MV-4-11 (cell line): ENCODE measurements around the gene C3orf20.
"Not testable (repeated sequence)": the region's sequence is repeated elsewhere in the genome, so short reads cannot be mapped to it uniquely, and the experiment has no call there.

ENCODE experiments used
- DNase-seq: peaks from one replicate; lab custom pipeline; 2025; lab: John Stamatoyannopoulos, UW

C3orf20 gene

GRCh38 chr3:14699643-14700042 is 24.7 kb downstream of the C3orf20 start:
- no peak for DNase-seq

- DNase-seq = no peak
These were observed 25.9 kb downstream of the C3orf20 start for GRCh38 chr3:14700891-14701290.

- DNase-seq = no peak
These were observed 26.7 kb downstream of the C3orf20 start for GRCh38 chr3:14701676-14702075.

- no peak for DNase-seq
These were observed 28.3 kb downstream of the C3orf20 start for GRCh38 chr3:14703128-14703750.

- DNase-seq = no peak
These were observed 28.9 kb downstream of the C3orf20 start for GRCh38 chr3:14703791-14704190.

DNA sequence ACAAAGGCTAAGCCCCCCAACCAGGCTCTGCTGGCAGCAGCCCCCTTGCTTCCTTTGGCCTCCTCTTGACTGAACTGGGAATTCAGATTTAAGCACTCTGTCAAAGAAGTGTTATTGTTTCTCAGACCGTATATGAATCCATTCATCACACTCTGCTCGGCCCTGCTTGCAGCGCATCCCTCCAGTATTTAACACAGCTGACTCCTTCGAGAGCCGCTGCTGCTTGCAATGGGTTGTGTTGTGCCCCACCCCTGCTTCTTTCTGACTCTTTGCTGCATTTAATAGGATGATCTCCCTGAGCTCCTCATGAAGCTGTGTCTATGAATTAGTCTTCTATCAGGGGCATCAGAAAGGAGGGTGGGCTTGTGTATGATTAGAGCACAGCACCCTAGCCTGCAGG is 31.2 kb downstream of the C3orf20 start:
- no peak for DNase-seq

- no peak for DNase-seq
These were observed 41.6 kb downstream of the C3orf20 start for GRCh38 chr3:14716591-14716990.

GRCh38 chr3:14717307-14717706 is 42.4 kb downstream of the C3orf20 start:
- DNase-seq = no peak

DNA sequence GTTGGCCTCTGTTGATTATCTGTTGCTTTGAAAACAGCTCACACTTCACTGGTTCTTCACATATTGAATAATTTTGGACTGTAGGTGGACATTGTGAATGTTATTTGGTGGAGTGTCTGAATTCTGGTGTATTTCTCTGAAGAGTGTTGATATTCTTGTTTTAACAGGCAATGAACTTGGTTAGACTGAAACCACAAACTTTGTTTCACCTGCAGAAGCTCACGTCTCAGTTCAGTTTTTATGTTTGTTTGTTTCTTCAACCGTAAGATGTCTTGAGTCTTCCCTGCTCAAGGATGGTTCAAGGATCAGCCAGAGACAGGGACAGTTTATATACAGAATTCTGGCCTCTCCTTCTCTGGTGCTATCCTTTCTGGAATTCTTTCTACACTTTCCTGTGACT is 43.6 kb downstream of the C3orf20 start:
- no peak for DNase-seq

GRCh38 chr3:14719006-14719405 is 44.1 kb downstream of the C3orf20 start:
- no peak for DNase-seq

DNA sequence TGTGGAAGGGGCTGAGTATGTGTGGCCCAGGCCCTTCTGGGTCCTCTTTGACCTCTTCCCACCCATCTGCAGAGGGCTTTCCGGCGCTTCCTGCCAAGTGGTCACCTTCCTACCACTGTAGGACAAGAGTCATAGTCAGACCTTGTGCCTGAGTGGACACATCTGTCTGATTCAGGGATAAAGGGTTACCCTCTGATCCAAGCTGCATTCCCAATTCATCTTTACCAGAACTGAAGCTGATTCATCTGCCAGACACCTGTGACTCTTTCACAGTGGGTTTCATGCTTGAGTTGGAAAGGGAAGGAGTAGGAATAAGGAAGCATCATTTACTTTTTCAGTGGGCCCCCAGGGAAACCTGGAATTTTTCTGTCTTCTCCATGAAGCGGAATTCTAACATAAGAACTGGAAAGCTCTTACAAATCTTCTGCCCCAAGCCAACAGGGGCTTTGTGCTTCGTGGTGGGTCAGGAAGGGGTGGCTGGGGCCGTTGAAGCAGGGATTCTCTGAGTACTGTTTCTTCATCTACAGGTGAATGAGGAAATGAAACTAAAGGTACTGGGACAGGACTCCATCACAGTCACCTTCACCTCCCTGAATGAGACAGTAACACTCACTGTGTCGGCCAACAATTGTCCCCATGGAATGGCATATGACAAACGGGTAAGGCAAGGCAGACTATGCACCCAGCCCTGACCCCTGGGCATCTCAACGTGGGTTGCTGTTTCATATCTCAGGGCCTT is 46.4 kb downstream of the C3orf20 start:
- no peak for DNase-seq

DNA sequence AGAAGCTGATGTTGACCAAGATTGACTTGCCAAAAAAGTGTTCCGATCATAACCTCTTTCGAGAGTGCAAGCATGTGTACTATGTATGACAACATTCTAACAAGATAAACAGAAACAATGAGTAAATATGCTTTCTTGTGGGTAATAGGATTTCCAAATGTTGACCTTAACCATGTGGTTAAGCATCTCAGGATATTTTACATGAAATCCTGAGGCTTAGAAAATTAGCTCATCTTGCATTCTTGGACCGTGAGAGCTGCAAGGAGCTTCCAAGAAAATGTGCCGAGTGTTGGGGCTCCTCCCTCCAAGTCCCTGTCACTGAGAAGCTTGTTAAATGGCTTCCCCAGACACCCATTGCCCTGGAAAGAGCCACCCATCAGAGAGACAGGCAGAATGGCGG is 50.1 kb downstream of the C3orf20 start:
- peak; percentile 21 for DNase-seq

DNA sequence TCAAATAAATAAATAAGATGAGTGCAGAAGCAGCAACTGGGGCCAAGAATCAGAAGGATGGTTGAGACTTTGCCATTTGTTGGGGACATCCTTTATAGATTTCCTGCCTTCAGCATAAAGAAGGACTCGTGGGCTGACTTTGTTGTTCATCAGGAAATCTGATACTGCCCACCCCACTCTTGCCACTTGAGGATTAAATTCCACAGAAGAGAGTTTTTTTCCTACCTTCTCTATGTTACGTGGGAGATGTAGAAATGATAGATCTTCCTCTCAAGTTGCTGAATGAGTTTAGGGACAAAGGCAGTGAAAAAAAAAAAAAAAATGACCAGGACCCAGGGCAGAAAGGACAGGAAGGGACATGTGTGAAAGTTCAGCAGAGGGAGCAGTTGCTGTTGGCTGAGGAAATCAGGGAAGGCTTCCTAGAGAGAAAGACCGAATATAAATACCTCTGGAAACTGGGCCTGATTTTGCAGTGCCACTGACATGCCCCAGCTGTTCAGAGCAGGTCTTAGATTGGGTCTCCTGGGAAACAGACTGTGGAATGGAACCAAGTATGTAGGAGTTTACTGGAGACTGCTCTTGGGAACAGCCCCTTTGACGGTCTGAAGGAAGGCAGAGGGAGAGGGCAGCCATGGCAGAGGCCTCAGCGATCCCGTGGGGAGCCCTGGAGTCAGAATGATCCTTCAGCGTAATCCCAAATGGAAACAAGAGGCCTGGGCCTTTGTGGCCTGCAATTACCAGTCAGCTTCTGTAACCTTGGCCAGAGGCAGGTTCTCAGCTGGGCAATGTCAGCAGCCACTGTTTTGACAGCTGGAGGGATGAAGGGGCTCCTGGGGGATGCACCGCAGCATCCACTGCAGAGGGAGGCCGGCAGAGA is 50.9 kb downstream of the C3orf20 start:
- no peak for DNase-seq

DNA sequence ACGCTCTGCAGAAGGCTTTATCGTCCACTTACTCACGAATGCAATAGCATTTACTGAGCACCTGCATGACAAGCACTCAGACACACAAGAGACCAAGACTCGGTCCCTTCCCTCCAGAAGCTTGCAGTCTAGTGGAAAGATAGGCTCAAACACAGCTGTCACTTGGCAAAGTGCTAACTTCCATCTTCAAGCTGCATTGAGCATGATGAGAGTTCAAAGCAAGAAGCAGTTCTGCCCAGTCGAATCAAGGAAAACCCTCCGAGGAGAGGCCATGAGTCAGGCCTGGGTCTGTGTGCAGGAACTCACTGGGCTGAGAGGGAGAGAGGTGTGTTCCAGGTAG is 51.5 kb downstream of the C3orf20 start:
- DNase-seq = no peak

GRCh38 chr3:14728113-14728512 is 53.2 kb downstream of the C3orf20 start:
- DNase-seq = no peak

GRCh38 chr3:14730703-14731382 is 55.9 kb downstream of the C3orf20 start:
- DNase-seq = no peak

DNA sequence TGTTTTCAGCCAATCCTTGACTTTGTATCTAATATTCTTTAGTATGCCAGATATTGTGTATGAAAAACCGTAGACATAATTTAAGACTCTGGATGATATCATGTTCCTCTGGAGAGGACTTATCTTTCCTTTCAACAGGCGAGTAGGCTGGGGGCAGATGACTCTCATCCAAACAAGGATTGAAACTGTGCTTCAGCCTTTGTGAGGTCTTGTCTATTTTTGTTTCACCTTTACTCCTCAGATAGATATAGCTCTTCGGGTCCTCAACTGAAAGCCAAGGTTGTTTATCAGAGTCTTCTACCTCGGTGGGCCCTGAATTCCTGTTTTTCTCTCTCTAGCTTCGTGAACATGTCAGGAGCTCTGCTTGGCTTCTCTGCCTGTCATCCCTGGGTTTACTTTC is 66.0 kb downstream of the C3orf20 start:
- DNase-seq = no peak

- no peak for DNase-seq
These were observed 66.6 kb downstream of the C3orf20 start for GRCh38 chr3:14741510-14741909.

GRCh38 chr3:14744556-14744955 is 69.6 kb downstream of the C3orf20 start:
- peak; percentile 7 for DNase-seq

GRCh38 chr3:14750650-14751049 is 75.7 kb downstream of the C3orf20 start:
- DNase-seq = no peak

- not testable (repeated sequence) for DNase-seq
These were observed 78.0 kb downstream of the C3orf20 start for GRCh38 chr3:14752979-14753378.

DNA sequence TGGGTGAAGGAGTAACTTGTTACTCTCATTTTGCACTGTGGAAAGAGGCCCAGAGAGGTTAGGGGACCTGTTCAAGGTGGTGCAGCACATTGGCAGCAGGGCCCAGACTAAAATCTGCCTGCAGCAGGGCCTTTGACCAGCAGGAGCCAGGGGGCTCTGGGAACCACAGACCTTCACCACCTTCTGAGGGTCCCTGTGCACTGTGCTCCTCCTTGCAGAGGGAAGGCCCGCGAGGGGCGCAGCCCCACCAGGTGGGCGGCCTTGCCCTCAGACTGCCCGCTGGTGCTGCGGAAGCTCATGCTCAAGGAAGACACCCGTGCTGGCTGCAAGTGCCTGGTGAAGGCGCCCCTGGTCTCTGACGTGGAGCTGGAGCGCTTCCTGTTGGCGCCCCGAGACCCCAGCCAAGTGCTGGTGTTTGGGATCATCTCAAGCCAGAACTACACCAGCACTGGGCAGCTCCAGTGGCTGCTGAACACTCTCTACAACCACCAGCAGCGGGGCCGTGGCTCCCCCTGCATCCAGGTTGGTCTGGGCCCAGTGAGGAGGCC is 82.3 kb downstream of the C3orf20 start:
- no peak for DNase-seq
